Stimulated activated CD8-positive, alpha-beta memory T cell treated with anti-CD3 and anti-CD28 coated beads, Interleukin-4, amount 100 ng/mL, for 24 hours (primary cell): Measurements from ENCODE around the gene DPM1.

ENCODE experiments used
- DNase-seq: peaks from one replicate; pipeline ENCODE4 v3.0.0-alpha.2; 2020; ENCODE audit warnings: low read depth

DPM1 gene

DNA sequence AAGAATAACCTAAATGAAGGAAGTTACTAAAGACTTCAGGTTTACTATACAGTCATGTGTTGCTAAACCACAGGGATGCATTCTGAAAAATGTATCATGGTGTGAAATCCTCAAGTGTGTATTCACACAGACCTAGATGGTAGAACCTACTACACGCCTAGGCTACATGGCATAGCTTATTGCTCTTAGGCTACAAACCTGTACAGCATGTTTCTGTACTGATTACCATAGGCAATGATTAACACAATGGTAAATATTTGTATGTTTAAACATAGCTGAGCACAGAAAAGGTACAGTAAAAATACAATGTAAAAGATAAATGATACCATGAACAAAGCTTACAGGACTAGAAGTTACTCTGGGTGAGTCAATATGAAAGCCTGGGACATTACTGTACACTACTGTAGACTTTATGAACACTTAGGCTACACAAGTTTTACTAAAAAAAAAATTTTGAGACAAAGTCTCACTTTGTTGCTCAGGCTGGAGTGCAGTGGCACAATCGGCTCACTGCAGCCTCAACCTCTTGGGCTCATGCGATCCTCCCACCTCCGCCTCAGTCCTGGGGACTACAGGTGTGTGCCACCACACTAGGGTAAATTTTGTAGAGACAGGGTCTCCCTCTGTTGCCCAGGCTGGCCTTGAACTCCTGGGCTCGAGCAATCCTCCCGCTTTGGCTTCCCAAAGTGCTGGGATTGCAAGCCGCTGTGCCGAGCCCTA, 63.1 kb downstream of the DPM1 start:
- DNase-seq, result no peak

DNA sequence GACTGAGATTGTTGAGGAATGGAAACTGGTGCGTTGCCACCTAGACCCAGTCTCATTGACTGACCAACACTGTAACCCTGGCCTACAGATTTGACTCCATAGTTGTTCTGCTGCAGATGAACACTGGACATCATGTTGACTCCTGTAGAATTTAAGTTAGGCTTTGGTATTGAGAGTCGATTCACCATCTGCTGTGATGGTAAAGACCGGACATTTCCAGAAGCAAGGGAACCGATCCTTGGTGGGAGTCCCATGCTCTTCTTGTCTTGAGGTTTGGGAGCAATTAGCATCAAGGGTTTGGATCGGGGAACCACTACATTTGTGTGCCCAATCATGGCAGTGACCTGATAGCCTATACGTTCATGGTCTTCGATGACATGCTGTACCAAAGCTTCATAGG, 64.7 kb downstream of the DPM1 start:
- DNase-seq, result no peak

DNA sequence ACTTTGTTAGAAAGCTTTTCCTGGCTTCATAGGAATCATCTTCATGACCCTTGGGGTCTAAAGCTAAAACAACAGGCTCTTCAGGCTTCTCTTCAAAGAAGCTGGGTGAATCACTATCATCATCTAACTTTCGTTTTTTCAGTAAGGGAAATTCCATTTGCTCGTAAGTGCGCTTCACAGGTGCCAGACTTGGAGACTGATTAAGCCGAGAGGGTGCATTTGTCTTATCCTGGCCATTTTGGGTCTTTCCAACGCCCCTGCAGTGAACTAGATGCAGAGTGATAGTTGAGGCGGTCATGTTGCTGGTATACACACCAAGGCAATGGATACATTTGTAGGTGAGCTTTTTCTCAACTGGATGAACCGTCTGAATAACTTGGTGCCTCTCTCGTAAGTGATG, 65.9 kb downstream of the DPM1 start:
- DNase-seq, result no peak

DNA sequence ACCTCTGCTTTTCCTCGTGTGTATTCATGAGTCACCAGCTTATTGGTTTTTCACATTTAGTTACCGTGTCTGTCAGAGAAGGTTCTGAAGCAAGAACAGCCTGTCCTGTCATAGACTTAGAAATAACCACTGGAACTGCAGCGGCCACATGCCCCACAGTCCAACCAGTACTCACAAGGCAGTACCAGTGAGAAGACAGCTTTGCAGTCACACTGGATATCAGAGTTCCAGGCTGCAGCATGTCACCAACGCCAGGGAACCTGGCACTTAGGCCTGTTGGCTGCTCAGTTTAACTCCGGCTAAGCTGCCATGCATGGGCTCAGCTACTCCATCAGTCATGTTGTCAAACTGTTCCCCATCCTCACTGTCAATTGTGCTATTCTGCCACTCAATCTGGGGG, 67.2 kb downstream of the DPM1 start:
- no peak for DNase-seq

DNA sequence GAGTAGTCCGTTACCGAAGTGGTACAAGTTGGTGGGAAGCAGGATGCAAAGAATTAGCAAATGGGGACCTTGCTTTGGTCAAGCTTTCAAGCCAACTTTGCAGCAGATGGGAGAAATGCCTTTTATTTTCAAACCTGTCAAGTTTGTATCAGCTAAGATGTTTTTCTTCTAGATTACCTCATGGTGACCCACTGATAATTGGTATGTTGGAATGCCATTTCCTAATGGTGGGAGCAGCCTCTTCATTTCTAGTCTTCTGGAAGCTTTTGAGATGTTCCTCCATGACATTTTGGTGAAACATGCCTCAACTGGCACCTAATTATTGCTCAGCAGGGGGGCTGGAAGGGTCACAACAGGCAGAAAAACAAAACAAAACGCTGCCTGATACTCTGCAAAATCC, 70.8 kb downstream of the DPM1 start:
- no peak for DNase-seq

DNA sequence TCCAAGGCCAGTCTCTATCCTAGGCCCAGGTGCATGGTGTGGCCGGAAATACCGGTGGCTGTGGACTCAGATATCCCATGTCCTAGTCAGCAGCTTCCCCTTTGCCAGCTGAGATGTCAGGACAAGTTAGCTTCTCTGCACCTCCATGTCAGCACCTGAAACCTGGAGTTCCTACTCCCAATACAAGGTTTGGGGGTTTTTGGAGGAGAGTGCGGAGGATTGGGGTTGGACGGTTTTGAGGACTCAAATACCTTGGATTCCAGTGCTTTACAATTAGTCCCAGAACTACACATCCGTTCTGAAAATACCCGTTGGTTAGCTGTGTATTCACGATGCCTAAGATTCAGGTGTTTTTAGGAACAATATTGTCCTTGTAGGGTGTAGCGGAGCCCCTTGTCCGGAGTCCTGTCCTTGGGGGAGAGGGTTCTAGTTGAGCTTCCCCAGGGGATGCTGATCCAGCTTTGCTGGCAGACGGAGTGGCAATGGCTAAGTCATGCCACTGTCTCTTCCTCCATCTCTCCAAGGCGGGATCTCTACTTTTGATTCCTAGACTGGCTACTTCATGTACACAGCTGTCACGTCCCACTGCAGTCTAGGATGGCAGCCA, 72.0 kb downstream of the DPM1 start:
- DNase-seq, result no peak

DNA sequence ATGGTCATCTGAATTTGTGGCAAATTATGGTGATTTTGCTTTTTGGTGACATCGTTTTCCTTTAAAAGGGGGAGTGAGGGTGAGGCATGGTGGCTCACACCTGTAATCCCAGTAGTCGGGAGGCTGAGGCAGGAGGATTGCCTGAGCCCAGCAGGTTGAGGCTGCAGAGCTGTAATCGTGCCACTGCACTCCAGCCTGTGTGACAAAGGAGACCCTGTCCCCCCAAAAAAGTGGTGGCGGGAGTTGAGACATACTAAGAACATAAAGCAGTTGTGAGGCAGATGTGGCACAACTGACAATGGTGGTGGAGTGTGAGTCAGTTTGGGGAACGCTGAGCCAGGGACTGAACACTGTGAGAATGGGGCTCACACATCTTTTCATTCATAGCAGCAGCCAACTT, 72.6 kb downstream of the DPM1 start:
- no peak for DNase-seq

DNA sequence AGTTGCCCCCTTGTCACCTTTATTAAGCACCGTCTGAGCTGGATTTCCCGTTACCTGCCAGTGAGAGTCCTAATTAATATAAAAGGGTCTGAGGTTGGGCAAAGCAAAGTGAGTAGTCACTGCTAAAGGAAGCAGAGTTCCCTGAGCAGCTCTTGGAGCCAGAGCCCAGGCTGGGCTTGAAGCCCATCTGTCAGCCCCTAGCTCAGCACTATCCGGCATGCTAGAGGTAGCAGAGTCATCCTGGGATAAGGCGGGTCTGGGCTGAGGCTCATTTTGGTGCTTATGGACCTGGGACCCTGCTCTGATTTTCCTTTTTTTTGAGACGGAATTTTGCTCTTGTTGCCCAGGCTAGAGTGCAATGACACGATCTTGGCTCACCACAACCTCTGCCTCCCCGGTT, 73.3 kb downstream of the DPM1 start:
- DNase-seq, result no peak
